ENCODE data around the gene PIKFYVE.
"Not testable (repeated sequence)": the region's sequence is repeated elsewhere in the genome, so short reads cannot be mapped to it uniquely, and the experiment has no call there.

PIKFYVE gene

GRCh38 chr2:208369091-208369490, 103.0 kb downstream of the PIKFYVE start:
- peaks cover 17% of the 10 kb centered on the region; the same call in 1 of the 2 replicates for H3K9me3 ChIP-seq
- H3K4me1 ChIP-seq, result no peaks in the 10 kb centered on the region
- no peak for TF ChIP-seq Cebpa-rat (IDR thresholded peaks at IDR 0.05)
- H3K4me3 ChIP-seq, result no peak overlapping the region
- H3K27me3 ChIP-seq, result no peaks in the 10 kb centered on the region
- no peak overlapping the region for H3K27ac ChIP-seq
- H3K4me2 ChIP-seq, result no peak overlapping the region
- H3K36me3 ChIP-seq, result no peaks in the 10 kb centered on the region
- H4K20me1 ChIP-seq, result no peaks in the 10 kb centered on the region
- no peak overlapping the region for H3K9ac ChIP-seq

GRCh38 chr2:208370881-208371633, 105.0 kb downstream of the PIKFYVE start:
- TF ChIP-seq Cebpa-rat (IDR thresholded peaks at IDR 0.05), result no peak
- Histone ChIP-seq H3K27ac (no peak overlapping the region), H3K36me3 (no peaks in the 10 kb centered on the region), H3K4me2 (no peak overlapping the region), H3K27me3 (no peaks in the 10 kb centered on the region), H3K4me1 (no peaks in the 10 kb centered on the region), H4K20me1 (no peaks in the 10 kb centered on the region), H3K9me3 (peaks cover 6% of the 10 kb centered on the region; the same call in 1 of the 2 replicates), H3K9ac (no peak overlapping the region), H3K4me3 (no peak overlapping the region)

- no peak for TF ChIP-seq Cebpa-rat (IDR thresholded peaks at IDR 0.05)
- Histone ChIP-seq H3K9ac (no peak overlapping the region), H3K27ac (no peak overlapping the region), H3K4me1 (no peaks in the 10 kb centered on the region), H3K36me3 (no peaks in the 10 kb centered on the region), H3K9me3 (peaks cover 6% of the 10 kb centered on the region; the same call in 1 of the 2 replicates), H4K20me1 (no peaks in the 10 kb centered on the region), H3K27me3 (no peaks in the 10 kb centered on the region), H3K4me2 (no peak overlapping the region), H3K4me3 (no peak overlapping the region)
Observed at GRCh38 chr2:208371634-208371935, 105.5 kb downstream of the PIKFYVE start.

- Histone ChIP-seq H3K27me3 (no peaks in the 10 kb centered on the region), H4K20me1 (no peaks in the 10 kb centered on the region), H3K4me3 (no peak overlapping the region), H3K9ac (no peak overlapping the region), H3K27ac (no peak overlapping the region), H3K4me1 (no peaks in the 10 kb centered on the region), H3K9me3 (peaks cover 6% of the 10 kb centered on the region; the same call in 1 of the 2 replicates), H3K4me2 (no peak overlapping the region), H3K36me3 (no peaks in the 10 kb centered on the region)
- no peak for TF ChIP-seq Cebpa-rat (IDR thresholded peaks at IDR 0.05)
Observed at GRCh38 chr2:208373460-208374089, 107.5 kb downstream of the PIKFYVE start.

- Histone ChIP-seq H3K27me3 (no peaks in the 10 kb centered on the region), H3K27ac (no peak overlapping the region), H3K9ac (no peak overlapping the region), H3K4me1 (no peaks in the 10 kb centered on the region), H4K20me1 (no peaks in the 10 kb centered on the region), H3K4me3 (no peak overlapping the region), H3K4me2 (no peak overlapping the region), H3K9me3 (no peaks in the 10 kb centered on the region; the same call in 1 of the 2 replicates), H3K36me3 (no peaks in the 10 kb centered on the region)
- TF ChIP-seq Cebpa-rat (IDR thresholded peaks at IDR 0.05), result no peak
Observed at GRCh38 chr2:208375491-208376068, 109.5 kb downstream of the PIKFYVE start.

GRCh38 chr2:208377344-208377860, 111.3 kb downstream of the PIKFYVE start:
- not testable (repeated sequence) for H3K36me3 ChIP-seq, H4K20me1 ChIP-seq, H3K9ac ChIP-seq, H3K4me3 ChIP-seq, H3K9me3 ChIP-seq, H3K27me3 ChIP-seq, H3K4me1 ChIP-seq, H3K4me2 ChIP-seq, H3K27ac ChIP-seq

GRCh38 chr2:208379192-208379591, 113.1 kb downstream of the PIKFYVE start:
- Histone ChIP-seq H3K27me3 (no peaks in the 10 kb centered on the region), H3K4me3 (no peak overlapping the region), H3K4me1 (no peaks in the 10 kb centered on the region), H3K27ac (no peak overlapping the region), H3K9ac (no peak overlapping the region), H3K36me3 (no peaks in the 10 kb centered on the region), H4K20me1 (no peaks in the 10 kb centered on the region), H3K9me3 (no peaks in the 10 kb centered on the region; the same call in 1 of the 2 replicates), H3K4me2 (no peak overlapping the region)
- no peak for TF ChIP-seq Cebpa-rat (IDR thresholded peaks at IDR 0.05)

- Histone ChIP-seq H3K4me3 (no peak overlapping the region), H3K4me2 (no peak overlapping the region), H4K20me1 (no peaks in the 10 kb centered on the region), H3K27me3 (no peaks in the 10 kb centered on the region), H3K36me3 (no peaks in the 10 kb centered on the region), H3K9ac (no peak overlapping the region), H3K9me3 (no peaks in the 10 kb centered on the region), H3K27ac (no peak overlapping the region), H3K4me1 (no peaks in the 10 kb centered on the region)
- TF ChIP-seq Cebpa-rat (IDR thresholded peaks at IDR 0.05), result no peak
Observed at GRCh38 chr2:208384637-208385036, 118.6 kb downstream of the PIKFYVE start.

GRCh38 chr2:208386541-208386940, 120.5 kb downstream of the PIKFYVE start:
- Histone ChIP-seq H3K4me1 (no peaks in the 10 kb centered on the region), H4K20me1 (no peaks in the 10 kb centered on the region), H3K4me3 (no peak overlapping the region), H3K27me3 (no peaks in the 10 kb centered on the region), H3K27ac (no peak overlapping the region), H3K9ac (no peak overlapping the region), H3K36me3 (no peaks in the 10 kb centered on the region), H3K4me2 (no peak overlapping the region), H3K9me3 (no peaks in the 10 kb centered on the region)
- no peak for TF ChIP-seq Cebpa-rat (IDR thresholded peaks at IDR 0.05)

- Histone ChIP-seq H4K20me1 (no peaks in the 10 kb centered on the region), H3K27me3 (no peaks in the 10 kb centered on the region), H3K4me1 (no peaks in the 10 kb centered on the region), H3K9ac (no peak overlapping the region), H3K27ac (no peak overlapping the region), H3K9me3 (peaks cover 22% of the 10 kb centered on the region), H3K4me2 (no peak overlapping the region), H3K4me3 (no peak overlapping the region), H3K36me3 (no peaks in the 10 kb centered on the region)
- no peak for TF ChIP-seq Cebpa-rat (IDR thresholded peaks at IDR 0.05)
Observed at GRCh38 chr2:208389940-208390339, 123.9 kb downstream of the PIKFYVE start.

Measured in BLaER1 (cell line).